HEK293 (cell line): ENCODE results near the gene CEP57L1.

Experiments used
- CTCF ChIP-seq: fragments of 450-650 bp; formaldehyde crosslinking; IDR thresholded peaks from 2 replicates; pipeline ENCODE4 v1.5.1; 2016; ENCODE audit warnings: missing biosample characterization, missing genetic modification characterization
- REST ChIP-seq: fragments of 450-650 bp; formaldehyde crosslinking; IDR thresholded peaks from 2 replicates; pipeline ENCODE4 v1.5.1; 2016; ENCODE audit warnings: missing biosample characterization, missing genetic modification characterization
- ZBTB21 ChIP-seq: fragments of 450-650 bp; formaldehyde crosslinking; IDR thresholded peaks from 2 replicates; pipeline ENCODE4 v1.5.1; 2017; ENCODE audit warnings: missing biosample characterization, missing genetic modification characterization
- ZBTB6 ChIP-seq: fragments of 450-650 bp; formaldehyde crosslinking; IDR thresholded peaks from 2 replicates; pipeline ENCODE4 v1.5.1; 2017; ENCODE audit warnings: missing biosample characterization, missing genetic modification characterization
- ZNF362 ChIP-seq: fragments of 450-650 bp; formaldehyde crosslinking; IDR thresholded peaks from 2 replicates; pipeline ENCODE4 v1.5.1; 2016; ENCODE audit warnings: missing biosample characterization, missing genetic modification characterization
- ZNF707 ChIP-seq: fragments of 450-650 bp; formaldehyde crosslinking; IDR thresholded peaks from 2 replicates; pipeline ENCODE4 v1.5.1; 2016; ENCODE audit warnings: missing biosample characterization, missing genetic modification characterization
- ZXDB ChIP-seq: fragments of 450-650 bp; formaldehyde crosslinking; IDR thresholded peaks from 2 replicates; pipeline ENCODE4 v1.5.1; 2016; ENCODE audit warnings: missing biosample characterization, missing genetic modification characterization

- TF ChIP-seq CTCF (tag by site-specific recombination) (no peak), ZNF707 (tag by site-specific recombination) (no peak), ZNF362 (no peak), ZBTB21 (no peak), ZBTB6 (tag by site-specific recombination) (no peak), ZXDB (tag by site-specific recombination) (no peak), REST (no peak)
Measured at GRCh38 chr6:109143191-109143590, 47.9 kb downstream of the CEP57L1 start.
